GM21737 (cell line): ENCODE measurements around the gene LPCAT1.
"Not testable (repeated sequence)": the region's sequence is repeated elsewhere in the genome, so short reads cannot be mapped to it uniquely, and the experiment has no call there.

Source experiments
- ATAC-seq: cut with Tn5 transposase; IDR thresholded peaks from one replicate; pipeline ENCODE4 v1.9.1; 2021; ENCODE audit warnings: mild to moderate bottlenecking, moderate library complexity; ENCODE audit not compliant: unreplicated experiment

LPCAT1 gene

GRCh38 chr5:1523793-1524480 lies at the start of gene LPCAT1:
TSS of gene LPCAT1 (minus strand) at chr5:1523960. CDS start at chr5:1523844, 116 bp downstream.
- ATAC-seq, result peak; percentile 75

- ATAC-seq, result not testable (repeated sequence)
Observed at GRCh38 chr5:1571875-1572274, 48.1 kb upstream of the LPCAT1 start.

- ATAC-seq, result no peak
Observed at GRCh38 chr5:1570975-1571374, 47.2 kb upstream of the LPCAT1 start.

- ATAC-seq, result no peak
Observed at GRCh38 chr5:1568201-1568979, 44.6 kb upstream of the LPCAT1 start.

- ATAC-seq, result not testable (repeated sequence)
Observed at GRCh38 chr5:1567527-1568200, 43.9 kb upstream of the LPCAT1 start.

GRCh38 chr5:1565737-1566734 lies 42.3 kb upstream of the LPCAT1 start:
- ATAC-seq, result no peak

- ATAC-seq, result no peak
Observed at GRCh38 chr5:1564824-1565736, 41.3 kb upstream of the LPCAT1 start.

GRCh38 chr5:1564182-1564748 lies 40.5 kb upstream of the LPCAT1 start:
- ATAC-seq, result no peak

GRCh38 chr5:1563617-1564181 lies 39.9 kb upstream of the LPCAT1 start:
- no peak for ATAC-seq

GRCh38 chr5:1563051-1563461 lies 39.3 kb upstream of the LPCAT1 start:
- no peak for ATAC-seq

- no peak for ATAC-seq
Observed at GRCh38 chr5:1562599-1562998, 38.8 kb upstream of the LPCAT1 start.

- ATAC-seq, result no peak
Observed at GRCh38 chr5:1561402-1561929, 37.7 kb upstream of the LPCAT1 start.

GRCh38 chr5:1560499-1560898 lies 36.7 kb upstream of the LPCAT1 start:
- ATAC-seq, result not testable (repeated sequence)

- no peak for ATAC-seq
Observed at GRCh38 chr5:1558944-1559343, 35.2 kb upstream of the LPCAT1 start.

GRCh38 chr5:1557114-1557873 lies 33.5 kb upstream of the LPCAT1 start:
- ATAC-seq, result no peak

- no peak for ATAC-seq
Observed at GRCh38 chr5:1555808-1556731, 32.3 kb upstream of the LPCAT1 start.
